ENCODE results near the gene DHTKD1.

GRCh38 chr10:12019283-12019971 is 49.3 kb upstream of the DHTKD1 start:
- TF ChIP-seq CTCF (IDR thresholded peaks at IDR 0.05) (no peak), POLR2A (IDR thresholded peaks at IDR 0.05) (no peak)

Measured in heart left ventricle (tissue), 13 donors.